Amygdala (tissue), 56 donors: ENCODE data around the gene EDARADD.

ENCODE experiments used
- DNase-seq, 56 donors: peaks; one replicate each; lab custom pipeline; 2025; lab: John Stamatoyannopoulos, UW

The EDARADD gene

DNA sequence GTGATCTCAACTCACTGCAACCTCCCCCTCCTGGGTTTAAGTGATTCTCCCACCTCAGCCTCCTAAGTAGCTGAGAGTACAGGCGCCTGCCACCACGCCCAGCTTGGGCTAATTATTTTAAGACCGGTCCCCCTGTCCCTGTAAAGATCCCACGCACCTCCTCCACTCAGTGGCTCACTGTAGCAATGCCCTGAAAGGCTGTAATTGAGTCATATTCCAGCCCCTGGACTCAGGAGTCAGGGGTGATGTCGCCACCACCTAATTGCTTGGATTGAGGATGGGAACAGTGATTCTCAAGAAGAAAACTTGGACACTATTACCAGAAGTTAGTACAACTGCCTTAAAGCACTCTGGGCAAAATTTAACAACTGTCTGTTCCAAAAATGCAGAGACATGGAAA, 3.1 kb upstream of the EDARADD start:
- DNase-seq: no peak

- DNase-seq: no peak
Measured at GRCh38 chr1:236392182-236392581, 1.9 kb upstream of the EDARADD start.

GRCh38 chr1:236394879-236395229, 768 bp downstream of the EDARADD start:
- no peak for DNase-seq

DNA sequence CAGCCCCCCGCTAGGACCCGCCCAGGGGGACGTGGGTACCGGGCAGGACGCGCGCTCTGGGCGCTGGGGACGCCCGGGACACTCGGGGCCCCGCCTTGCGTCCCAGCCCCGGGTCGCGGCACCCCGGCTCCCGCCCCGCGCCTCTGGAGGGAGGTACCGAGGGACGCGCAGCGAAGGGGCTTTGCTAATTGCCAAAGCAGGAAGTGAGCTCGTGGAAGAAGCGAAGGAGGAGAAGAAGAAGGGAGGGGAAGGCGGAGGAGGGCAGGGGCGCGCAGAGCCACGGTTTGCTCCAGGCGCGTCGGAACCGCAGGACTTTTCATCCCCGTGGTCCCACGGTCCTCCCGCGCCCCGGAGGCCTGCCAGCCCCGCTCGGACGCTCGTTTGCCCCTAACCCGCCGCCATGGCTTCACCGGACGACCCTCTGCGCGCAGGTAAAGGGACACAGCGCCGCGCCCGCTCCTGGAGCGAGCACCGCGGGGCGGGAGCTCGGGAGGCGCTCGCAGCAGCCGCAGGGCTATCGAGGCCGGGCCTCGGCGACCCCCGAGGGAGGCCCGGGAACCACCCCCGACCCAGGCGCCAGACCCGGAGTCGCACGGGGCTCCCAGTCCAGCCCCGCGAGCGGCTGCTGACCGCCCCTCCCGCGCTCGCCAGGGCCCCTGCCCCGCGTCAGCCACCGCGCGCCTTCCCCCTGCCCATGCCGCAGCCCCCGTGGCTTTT, 1.3 kb downstream of the EDARADD start:
- no peak for DNase-seq

- no peak for DNase-seq
Measured at GRCh38 chr1:236395947-236396664, 2.0 kb downstream of the EDARADD start.

DNA sequence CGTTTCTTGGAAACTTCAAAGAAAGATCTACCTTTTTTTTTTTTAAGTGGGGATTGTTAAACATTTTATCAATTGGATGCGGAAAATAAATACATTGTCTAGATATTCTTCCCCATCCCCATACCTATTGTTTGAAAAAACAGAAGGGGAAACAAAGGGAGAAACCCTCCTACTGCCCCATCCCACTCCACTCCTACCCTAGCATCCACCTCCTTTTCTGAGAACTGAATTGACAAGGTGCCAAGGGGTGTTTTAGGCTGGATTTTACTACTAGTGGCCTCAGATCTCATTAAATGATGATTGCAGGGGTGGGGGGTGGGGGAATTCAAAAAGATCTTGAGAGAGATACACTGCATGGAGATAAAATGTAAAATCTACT, 2.6 kb downstream of the EDARADD start:
- DNase-seq: no peak

DNA sequence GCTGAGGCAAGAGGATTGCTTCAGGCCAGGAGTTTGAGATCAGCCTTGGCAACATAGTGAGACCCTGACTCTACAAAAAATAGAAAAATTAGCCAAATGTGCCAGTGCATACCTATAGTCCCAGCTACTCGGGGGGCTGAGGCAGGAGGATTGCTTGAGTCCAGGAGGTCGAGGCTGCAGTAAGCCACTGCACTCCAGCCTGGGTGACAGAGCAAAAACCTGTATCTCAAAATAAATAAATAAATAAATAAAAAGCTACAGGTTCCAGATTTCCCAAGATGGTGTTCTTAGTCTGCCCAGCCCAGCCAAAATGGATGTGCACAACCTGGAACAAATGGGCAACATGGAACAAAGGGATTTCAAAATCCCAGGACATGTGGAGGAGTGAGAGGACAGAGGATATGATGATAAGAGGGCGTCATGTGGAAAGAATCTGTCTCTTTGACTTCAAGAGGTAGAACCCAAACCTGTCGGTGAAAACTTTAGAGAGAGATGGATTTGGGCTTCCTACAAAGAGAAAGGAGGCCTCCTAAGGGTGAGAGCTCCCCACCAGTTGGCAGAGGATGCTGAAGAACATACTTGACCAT, 3.2 kb downstream of the EDARADD start:
- DNase-seq: no peak

- no peak for DNase-seq
Measured at GRCh38 chr1:236398538-236398937, 4.5 kb downstream of the EDARADD start.

DNA sequence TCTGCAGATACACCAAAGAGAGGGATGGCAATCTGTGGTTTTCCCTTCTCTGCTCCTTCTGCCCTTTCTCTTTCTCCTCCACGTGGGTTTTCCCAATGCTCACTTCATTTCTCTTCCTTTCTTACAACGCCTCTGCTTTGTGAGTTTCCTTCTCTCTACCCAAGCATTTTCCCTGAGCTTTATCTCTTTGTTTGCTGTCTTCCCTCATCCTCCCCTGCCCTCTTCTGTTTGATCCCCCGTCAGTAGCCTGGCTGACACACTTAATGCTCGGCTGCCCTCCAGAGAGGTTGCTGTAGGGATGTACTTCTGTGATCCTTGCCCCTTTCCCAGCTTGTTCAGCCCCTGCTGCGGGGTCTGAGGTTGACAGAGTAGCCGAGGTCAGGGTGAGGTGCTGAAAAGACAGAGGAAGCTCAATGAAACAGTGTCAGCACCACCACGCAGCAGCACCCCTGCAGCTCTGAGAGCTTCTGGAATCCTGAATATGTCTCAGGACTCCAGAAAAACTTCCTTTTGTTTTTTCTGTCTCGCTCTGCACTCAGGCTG, 6.0 kb downstream of the EDARADD start:
- no peak for DNase-seq

DNA sequence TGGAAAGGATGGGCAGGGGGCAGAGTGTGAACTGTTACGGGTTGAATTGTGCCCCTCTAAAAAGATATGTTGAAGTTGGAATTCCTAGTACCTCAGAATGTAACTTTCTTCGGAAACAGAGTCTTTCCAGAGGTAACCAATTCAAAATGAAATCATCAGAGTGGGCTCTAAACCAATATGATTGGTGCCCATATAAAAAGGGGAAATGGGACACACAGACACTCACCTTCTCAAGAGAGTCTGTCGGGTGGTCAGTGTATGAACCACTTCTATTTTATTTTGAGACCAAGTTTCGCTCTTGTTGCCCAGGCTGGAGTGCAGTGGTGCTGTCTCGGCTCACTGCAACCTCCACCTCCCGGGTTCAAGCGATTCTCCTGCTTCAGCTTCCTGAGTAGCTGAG, 7.6 kb downstream of the EDARADD start:
- DNase-seq: no peak

DNA sequence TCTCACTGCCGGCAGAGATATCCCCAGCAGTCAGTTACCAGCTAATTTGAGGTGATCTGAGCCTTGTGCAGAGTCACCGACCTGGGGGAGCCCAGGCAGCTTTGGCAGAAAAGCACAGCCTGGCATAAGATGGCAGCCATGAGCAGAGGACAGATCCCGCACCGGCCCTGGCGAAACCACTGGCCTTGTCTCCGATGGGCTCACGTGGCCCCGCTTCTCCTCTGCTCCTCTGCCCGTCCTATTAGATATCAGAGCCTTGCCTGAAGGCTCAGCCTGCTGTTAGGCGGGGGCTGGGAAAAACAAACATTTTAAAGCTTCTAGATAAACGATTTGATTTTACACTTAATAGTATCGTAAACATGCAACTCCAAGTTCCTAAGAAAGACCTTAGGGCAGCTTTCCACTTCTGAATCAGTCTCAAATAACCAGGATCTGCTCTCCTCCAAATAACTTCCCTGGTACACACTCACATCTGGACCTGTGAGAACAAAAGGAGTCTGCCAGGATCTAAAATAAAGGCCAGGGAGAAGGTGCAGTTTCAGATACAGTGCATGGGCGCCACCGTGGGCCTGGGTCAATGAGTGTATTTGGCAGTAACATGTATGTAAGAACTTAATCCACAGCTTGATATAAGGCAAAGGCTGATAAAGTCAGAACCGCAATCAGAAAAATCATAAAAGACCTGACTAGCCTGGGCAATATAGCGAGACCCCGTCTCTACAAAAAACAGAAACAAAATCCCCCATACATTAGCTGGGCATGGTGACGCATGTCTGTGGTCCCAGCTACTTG, 10.0 kb downstream of the EDARADD start:
- DNase-seq: no peak

DNA sequence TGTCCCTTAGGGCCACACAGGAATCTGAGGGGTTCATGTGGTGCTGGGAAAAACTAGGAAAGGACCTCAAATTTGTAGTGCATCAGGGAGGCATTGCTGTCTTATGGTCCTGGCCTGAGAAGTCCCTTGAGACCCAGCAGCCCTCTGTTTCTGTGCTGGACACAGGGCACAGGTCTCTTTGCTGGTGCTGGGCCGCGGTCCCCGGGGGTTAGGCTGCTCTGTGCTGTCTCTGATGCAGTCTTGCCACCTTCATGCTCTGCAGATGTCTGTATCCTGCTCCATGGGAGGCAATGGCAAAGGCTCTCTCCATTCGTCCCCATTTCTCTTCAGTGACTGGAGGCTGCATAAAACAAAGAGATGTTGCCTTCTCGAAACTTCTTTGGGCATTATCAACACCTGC, 13.0 kb downstream of the EDARADD start:
- no peak for DNase-seq

DNA sequence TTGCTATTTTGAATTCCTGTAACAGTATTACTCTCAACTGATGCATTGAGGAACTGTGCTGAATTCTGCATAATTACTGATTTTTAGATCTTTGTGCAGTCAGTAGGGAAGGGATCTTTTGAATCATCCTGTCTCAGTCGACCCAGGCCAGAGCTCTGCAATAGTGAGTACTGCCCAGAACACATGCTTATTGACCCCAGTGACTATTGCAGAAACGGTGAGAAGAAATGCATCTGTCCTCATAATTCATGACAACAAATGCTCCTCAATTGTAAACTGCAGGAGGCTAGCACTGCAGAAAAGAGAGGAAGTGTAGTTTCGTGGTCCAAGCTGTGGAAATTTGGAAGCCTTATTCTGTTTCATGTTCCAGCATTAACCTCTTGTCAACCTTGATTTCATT, 19.6 kb downstream of the EDARADD start:
- DNase-seq: no peak

GRCh38 chr1:236416165-236416564, 22.1 kb downstream of the EDARADD start:
- DNase-seq: no peak

GRCh38 chr1:236417336-236417735, 23.2 kb downstream of the EDARADD start:
- no peak for DNase-seq

DNA sequence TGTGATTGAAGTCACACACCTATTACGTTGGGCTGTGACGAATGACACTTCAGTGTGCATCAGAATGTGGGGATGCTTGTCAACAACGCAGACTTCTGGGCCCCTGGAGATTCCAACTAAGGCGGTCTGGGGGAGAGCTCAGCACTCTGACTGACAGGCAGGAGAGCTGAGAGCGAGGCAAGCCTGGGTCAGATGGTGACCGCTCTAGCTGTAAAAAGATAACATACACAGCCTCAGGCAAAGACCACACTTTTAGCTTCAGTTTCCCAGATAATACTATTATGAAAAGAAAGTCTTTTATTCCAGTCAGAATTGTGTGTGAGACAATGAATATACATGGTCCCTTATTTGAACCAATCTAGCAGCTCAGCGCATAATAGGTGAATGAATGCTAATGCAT, 25.4 kb downstream of the EDARADD start:
- DNase-seq: no peak

DNA sequence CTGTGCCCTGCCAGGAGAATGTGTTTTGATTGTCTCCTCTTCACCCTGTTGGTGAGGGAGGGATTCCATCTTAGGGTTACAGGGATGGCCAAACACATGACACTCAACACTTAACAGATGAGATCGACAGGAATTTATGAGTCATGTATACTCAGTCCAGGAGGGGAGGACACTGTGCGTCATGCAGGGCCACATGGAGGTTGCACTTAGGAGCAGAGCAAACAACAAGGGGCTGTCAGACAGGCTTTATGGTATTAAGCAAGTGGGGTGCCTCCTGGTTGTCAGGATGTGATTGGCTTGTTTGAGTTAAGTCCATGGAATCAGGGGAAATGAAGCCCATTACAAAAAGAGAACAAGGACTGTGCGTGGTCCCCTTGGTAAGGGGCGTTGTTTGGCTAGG, 26.9 kb downstream of the EDARADD start:
- no peak for DNase-seq

DNA sequence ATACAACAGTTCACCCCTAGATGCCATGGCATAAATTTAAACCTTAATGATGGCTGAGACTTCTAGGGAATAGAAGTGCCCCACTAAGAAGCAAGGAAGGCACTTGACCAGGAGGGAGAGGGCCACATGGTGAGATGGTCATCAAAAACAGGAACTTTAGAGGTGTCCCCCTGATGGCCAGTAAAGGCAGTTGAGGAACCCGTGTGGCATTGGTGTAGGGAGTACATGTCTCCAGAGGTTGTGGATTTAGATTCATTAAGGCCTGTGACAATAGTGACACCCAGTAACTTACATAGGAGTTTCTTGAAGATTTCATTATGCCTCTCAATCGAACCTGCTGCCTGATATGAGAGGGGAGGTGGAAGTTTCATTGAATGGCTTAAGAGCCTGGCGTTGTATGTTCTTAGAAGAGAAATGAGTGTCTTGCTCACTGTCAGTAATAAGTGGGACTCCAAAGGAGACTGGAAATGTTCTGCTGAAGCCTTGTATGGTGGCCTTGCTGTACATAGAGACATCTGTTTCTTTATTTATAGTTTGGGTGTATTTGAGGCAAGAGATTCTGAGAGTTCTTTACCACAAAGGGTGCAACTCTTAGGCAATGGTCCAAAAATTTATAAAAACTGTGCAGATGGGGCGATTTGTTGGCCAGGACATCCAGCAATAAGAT, 27.9 kb downstream of the EDARADD start:
- no peak for DNase-seq

DNA sequence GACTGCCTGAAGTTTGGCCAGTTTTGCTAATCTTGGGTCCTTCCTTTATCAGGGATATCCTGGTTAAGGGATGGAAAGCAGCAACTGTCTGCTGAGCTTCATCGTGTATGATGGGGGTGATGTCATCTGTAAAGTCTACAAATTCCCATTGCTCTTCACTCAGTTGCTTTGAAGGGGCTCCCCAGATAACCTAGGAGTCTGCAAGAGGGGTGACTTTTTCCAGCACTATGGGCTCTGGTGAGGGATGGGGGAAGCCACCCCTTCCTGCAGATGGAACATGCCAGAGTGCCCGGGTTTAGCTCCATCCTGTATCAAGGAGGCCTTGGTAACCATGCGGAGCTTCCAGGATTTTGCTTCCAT, 28.4 kb downstream of the EDARADD start:
- no peak for DNase-seq

GRCh38 chr1:236425031-236425663, 31.1 kb downstream of the EDARADD start:
- no peak for DNase-seq
